HEK293T (cell line): Measurements from ENCODE around the gene SYNE2.

ENCODE experiments used
- ARNT ChIP-seq: fragments of 450-650 bp; IDR thresholded peaks from 2 replicates; pipeline ENCODE4 v1.6.1; 2017; ENCODE audit warnings: mild to moderate bottlenecking
- CTBP1 ChIP-seq: fragments of 450-650 bp; IDR thresholded peaks from 2 replicates; pipeline ENCODE4 v1.6.1; 2016; ENCODE audit warnings: borderline replicate concordance
- FOXM1 ChIP-seq: fragments of 450-650 bp; IDR thresholded peaks from 2 replicates; pipeline ENCODE4 v1.6.1; 2017; ENCODE audit warnings: mild to moderate bottlenecking, borderline replicate concordance
- HDGF ChIP-seq: fragments of 450-650 bp; IDR thresholded peaks from 2 replicates; pipeline ENCODE4 v1.6.1; 2017; ENCODE audit warnings: antibody characterized with exemption, borderline replicate concordance
- NFRKB ChIP-seq: fragments of 450-650 bp; IDR thresholded peaks from 2 replicates; pipeline ENCODE4 v1.6.1; 2016; ENCODE audit warnings: mild to moderate bottlenecking, moderate library complexity
- PKNOX1 ChIP-seq: fragments of 450-650 bp; IDR thresholded peaks from 2 replicates; pipeline ENCODE4 v1.6.1; 2016
- SP1 ChIP-seq: fragments of 450-650 bp; IDR thresholded peaks from 2 replicates; pipeline ENCODE4 v1.6.1; 2017
- SUZ12 ChIP-seq: fragments of 450-650 bp; IDR thresholded peaks from 2 replicates; pipeline ENCODE4 v1.6.1; 2016; ENCODE audit warnings: mild to moderate bottlenecking
- TARDBP ChIP-seq: fragments of 450-650 bp; IDR thresholded peaks from 2 replicates; pipeline ENCODE4 v1.6.1; 2016
- ZNF384 ChIP-seq: fragments of 450-650 bp; IDR thresholded peaks from 2 replicates; pipeline ENCODE4 v1.6.1; 2016

GRCh38 chr14:64201296-64201695 is 348.5 kb downstream of the SYNE2 start:
- no peak for TF ChIP-seq SUZ12
- TF ChIP-seq SP1, result no peak
- TF ChIP-seq TARDBP, result no peak
- TF ChIP-seq NFRKB, result no peak
- no peak for TF ChIP-seq PKNOX1
- TF ChIP-seq HDGF, result no peak
- TF ChIP-seq FOXM1, result no peak
- TF ChIP-seq ARNT, result no peak
- no peak for TF ChIP-seq ZNF384
- TF ChIP-seq CTBP1, result no peak
